ENCODE data around the gene SAMHD1.

SAMHD1 gene

DNA sequence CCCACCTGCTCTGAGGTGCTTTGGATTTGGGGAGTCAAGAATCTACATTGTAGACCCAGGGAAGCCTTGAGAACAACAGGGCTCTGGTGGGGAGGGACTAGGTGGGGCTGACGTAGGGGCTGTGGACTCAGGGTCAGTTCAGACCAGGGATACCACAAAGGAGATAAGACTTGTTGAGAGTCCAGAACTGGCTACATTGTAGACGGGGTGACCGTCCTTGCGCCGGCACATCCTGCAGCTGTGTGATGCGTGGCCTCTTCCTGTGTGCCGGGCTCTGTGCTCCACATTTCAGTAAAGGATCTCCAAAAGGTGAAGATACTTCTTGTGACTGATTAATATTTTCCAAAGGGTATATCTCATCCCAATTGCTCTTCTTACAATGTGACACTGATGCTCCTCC lies 85.3 kb downstream of the SAMHD1 start:
- no peak for DNase-seq (ENCODE audit: low read depth)
- TF ChIP-seq, protein P1, sequence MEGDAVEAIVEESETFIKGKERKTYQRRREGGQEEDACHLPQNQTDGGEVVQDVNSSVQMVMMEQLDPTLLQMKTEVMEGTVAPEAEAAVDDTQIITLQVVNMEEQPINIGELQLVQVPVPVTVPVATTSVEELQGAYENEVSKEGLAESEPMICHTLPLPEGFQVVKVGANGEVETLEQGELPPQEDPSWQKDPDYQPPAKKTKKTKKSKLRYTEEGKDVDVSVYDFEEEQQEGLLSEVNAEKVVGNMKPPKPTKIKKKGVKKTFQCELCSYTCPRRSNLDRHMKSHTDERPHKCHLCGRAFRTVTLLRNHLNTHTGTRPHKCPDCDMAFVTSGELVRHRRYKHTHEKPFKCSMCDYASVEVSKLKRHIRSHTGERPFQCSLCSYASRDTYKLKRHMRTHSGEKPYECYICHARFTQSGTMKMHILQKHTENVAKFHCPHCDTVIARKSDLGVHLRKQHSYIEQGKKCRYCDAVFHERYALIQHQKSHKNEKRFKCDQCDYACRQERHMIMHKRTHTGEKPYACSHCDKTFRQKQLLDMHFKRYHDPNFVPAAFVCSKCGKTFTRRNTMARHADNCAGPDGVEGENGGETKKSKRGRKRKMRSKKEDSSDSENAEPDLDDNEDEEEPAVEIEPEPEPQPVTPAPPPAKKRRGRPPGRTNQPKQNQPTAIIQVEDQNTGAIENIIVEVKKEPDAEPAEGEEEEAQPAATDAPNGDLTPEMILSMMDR (IDR thresholded peaks at IDR 0.05; ENCODE audit: low read depth, low read length, missing control alignments) = no peak
- H3K4me3 ChIP-seq (ENCODE audit: low read depth, low read length) = no peak overlapping the region
- in situ Hi-C loops (cut with HindIII; ENCODE audit: low sequenced_read_pairs) = loop anchor here (10.0 kb wide), 2 partner anchors 61 to 311 kb away; no protein-coding TSS in a partner anchor

DNA sequence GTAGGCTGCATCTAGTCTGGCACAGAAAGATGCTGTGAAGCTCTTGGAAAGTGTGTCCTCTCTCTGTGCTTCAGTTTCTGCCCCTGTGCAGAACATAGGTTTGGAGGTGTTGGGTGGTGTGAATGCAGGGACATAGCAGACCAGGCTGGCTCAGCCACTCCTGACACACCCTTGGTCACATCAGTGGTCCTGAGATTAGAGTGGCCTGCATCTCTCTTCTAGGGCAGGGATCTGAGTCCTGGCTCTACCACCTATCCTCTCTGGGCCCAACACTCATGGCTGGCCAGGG lies 85.7 kb downstream of the SAMHD1 start:
- TF ChIP-seq, protein P1 (IDR thresholded peaks at IDR 0.05; ENCODE audit: low read depth, low read length, missing control alignments) = no peak
- H3K4me3 ChIP-seq (ENCODE audit: low read depth, low read length) = no peak overlapping the region
- in situ Hi-C loops (cut with HindIII; ENCODE audit: low sequenced_read_pairs) = loop anchor here (10.0 kb wide), 2 partner anchors 61 to 311 kb away; no protein-coding TSS in a partner anchor
- DNase-seq (ENCODE audit: low read depth) = no peak

- in situ Hi-C loops (cut with HindIII; ENCODE audit: low sequenced_read_pairs) = loop anchor here (10.0 kb wide), 2 partner anchors 60 to 310 kb away; no protein-coding TSS in a partner anchor
- H3K4me3 ChIP-seq (ENCODE audit: low read depth, low read length) = no peak overlapping the region
- no peak for DNase-seq (ENCODE audit: low read depth)
- TF ChIP-seq, protein P1 (IDR thresholded peaks at IDR 0.05; ENCODE audit: low read depth, low read length, missing control alignments) = no peak
Observed at GRCh38 chr20:36865076-36865860, 86.2 kb downstream of the SAMHD1 start.

- TF ChIP-seq, protein P1 (IDR thresholded peaks at IDR 0.05; ENCODE audit: low read depth, low read length, missing control alignments) = no peak
- in situ Hi-C loops (cut with HindIII; ENCODE audit: low sequenced_read_pairs) = loop anchor here (5.0 to 10.0 kb wide), 3 partner anchors 34 to 308 kb away; no protein-coding TSS in a partner anchor
- H3K4me3 ChIP-seq (ENCODE audit: low read depth, low read length) = peak overlapping the region; percentile 63
- DNase-seq (ENCODE audit: low read depth) = no peak
Observed at GRCh38 chr20:36862857-36863668, 88.4 kb downstream of the SAMHD1 start.

DNA sequence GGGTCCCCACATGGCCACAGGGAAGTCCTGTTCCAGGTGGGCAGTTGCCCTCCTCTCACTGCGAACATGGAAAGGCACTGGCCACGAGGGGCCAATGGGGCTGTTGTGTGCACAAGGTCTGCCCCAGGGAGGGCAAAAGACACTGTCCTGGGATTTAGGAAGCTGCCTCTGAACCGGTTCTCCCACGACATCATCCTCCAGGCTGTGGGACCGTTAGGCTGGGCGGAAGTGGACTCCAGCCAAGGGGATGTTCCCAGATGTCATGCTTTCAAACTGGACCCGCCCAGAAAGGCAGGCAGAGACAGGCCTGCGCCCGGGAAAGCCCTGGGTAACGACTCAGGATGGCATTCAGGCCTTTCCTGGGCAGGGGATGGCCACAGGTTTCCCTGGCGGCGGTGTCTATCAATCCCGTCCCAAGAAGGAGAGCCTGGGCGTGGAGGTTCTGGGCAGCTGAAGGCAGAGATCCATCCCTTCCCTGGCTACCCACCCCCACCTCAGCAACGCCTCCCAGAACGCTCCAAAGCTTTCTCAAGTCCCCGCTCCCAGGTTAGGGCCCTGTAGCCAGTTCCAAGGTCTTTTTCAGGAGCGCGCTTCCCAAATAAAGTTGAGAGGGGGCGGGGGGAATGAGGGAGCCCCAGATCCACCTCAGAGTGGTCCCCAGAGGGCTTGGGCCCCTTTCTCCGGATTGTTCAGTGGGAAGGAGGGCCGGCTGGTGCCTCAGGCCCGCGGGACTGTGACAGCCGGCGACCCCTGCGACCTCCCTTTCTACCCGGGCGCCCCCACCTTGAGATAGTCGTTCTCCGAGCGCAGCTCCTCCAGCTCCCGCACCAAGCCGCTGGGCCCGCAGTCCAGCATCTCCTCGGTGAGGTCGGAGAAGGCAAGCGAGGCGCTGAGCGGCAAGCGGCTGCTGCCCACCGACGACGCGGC lies 89.4 kb downstream of the SAMHD1 start:
- DNase-seq (ENCODE audit: low read depth) = no peak
- TF ChIP-seq, protein P1 (IDR thresholded peaks at IDR 0.05; ENCODE audit: low read depth, low read length, missing control alignments) = no peak
- in situ Hi-C loops (cut with HindIII; ENCODE audit: low sequenced_read_pairs) = loop anchor here (5.0 to 10.0 kb wide), 3 partner anchors 35 to 307 kb away; no protein-coding TSS in a partner anchor
- H3K4me3 ChIP-seq (ENCODE audit: low read depth, low read length) = peak overlapping the region; percentile 63

GRCh38 chr20:36861625-36861874 lies 90.0 kb downstream of the SAMHD1 start:
- H3K4me3 ChIP-seq (ENCODE audit: low read depth, low read length) = peak overlapping the region; percentile 63
- in situ Hi-C loops (cut with HindIII; ENCODE audit: low sequenced_read_pairs) = loop anchor here (5.0 to 10.0 kb wide), 3 partner anchors 36 to 307 kb away; no protein-coding TSS in a partner anchor
- TF ChIP-seq, protein P1 (IDR thresholded peaks at IDR 0.05; ENCODE audit: low read depth, low read length, missing control alignments) = no peak

More at GRCh38 chr20:36861625-36861874, 90.0 kb downstream of the SAMHD1 start:
- no peak for DNase-seq (ENCODE audit: low read depth)
